Stimulated activated naive CD8-positive, alpha-beta T cell treated with anti-CD3 and anti-CD28 coated beads, Interleukin-15, amount 100 ng/mL, for 72 hours (primary cell): ENCODE results near the gene TMEM161B.
A peak's percentile ranks its signal among the peaks of the same experiment; 100 is the strongest.
"Not testable (repeated sequence)": the region's sequence is repeated elsewhere in the genome, so short reads cannot be mapped to it uniquely, and the experiment has no call there.

ENCODE experiments used
- ATAC-seq: fragments of 150-1000 bp; cut with Tn5 transposase; 2 replicates; pipeline ENCODE4 v1.10.0; 2021; ENCODE audit warnings: mild to moderate bottlenecking, moderate library complexity
- DNase-seq, 2 donors: peaks; one replicate each; pipeline ENCODE4 v3.0.0; 2021 to 2022
- H3K27ac Mint-ChIP-seq, 2 donors: one replicate each; pipeline ENCODE4 v1.8.0; 2022; ENCODE audit warnings: mild to moderate bottlenecking in 2 of 2, mixed read lengths in 2 of 2, moderate library complexity in 2 of 2
- H3K27me3 Mint-ChIP-seq: one replicate; pipeline ENCODE4 v1.8.0; 2022; ENCODE audit warnings: mixed read lengths
- H3K4me1 Mint-ChIP-seq: one replicate; pipeline ENCODE4 v1.8.0; 2022; ENCODE audit warnings: mild to moderate bottlenecking, mixed read lengths
- H3K4me3 Mint-ChIP-seq, 2 donors: one replicate each; pipeline ENCODE4 v1.8.0; 2022; ENCODE audit warnings: mild to moderate bottlenecking in 2 of 2, mixed read lengths in 2 of 2, moderate library complexity in 1 of 2
- H3K9me3 Mint-ChIP-seq, 2 donors: one replicate each; pipeline ENCODE4 v1.8.0; 2022; ENCODE audit warnings: mixed read lengths in 2 of 2

TMEM161B gene

GRCh38 chr5:88268385-88269184 lies at the start of gene TMEM161B:
Gene TMEM161B (minus strand): TSS chr5:88268845. CDS start chr5:88268723, 122 bp downstream.
- H3K27me3 Mint-ChIP-seq: no peaks in the 10 kb centered on the region
- peak within 1 kb of the TSS; percentile 98 to 99 for H3K27ac Mint-ChIP-seq
- H3K4me1 Mint-ChIP-seq: peaks cover 45% of the 10 kb centered on the region
- H3K9me3 Mint-ChIP-seq: peaks cover 0 to 5% of the 10 kb centered on the region in 2 donors
- peak within 1 kb of the TSS; percentile 94 to 96 for H3K4me3 Mint-ChIP-seq
- ATAC-seq (peak; percentile 99), DNase-seq (peak; percentile 91 to 96)

- peaks cover 8% of the 10 kb centered on the region for H3K27me3 Mint-ChIP-seq
- no peak overlapping the region for H3K27ac Mint-ChIP-seq
- ATAC-seq (no peak), DNase-seq (no peak)
- H3K4me1 Mint-ChIP-seq: no peaks in the 10 kb centered on the region
- H3K9me3 Mint-ChIP-seq: peaks cover 22 to 28% of the 10 kb centered on the region in 2 donors
- H3K4me3 Mint-ChIP-seq: no peak overlapping the region
These were observed 35.7 kb upstream of the TMEM161B start for GRCh38 chr5:88304356-88304755.

- Mint-ChIP-seq H3K4me1 (no peaks in the 10 kb centered on the region), H3K27me3 (no peaks in the 10 kb centered on the region), H3K9me3 (no peaks in the 10 kb centered on the region), H3K4me3 (no peak overlapping the region), H3K27ac (no peak overlapping the region)
- ATAC-seq: no peak
- DNase-seq: no peak
These were observed 29.8 kb upstream of the TMEM161B start for GRCh38 chr5:88298425-88298824.

- DNase-seq: no peak
These were observed 22.2 kb upstream of the TMEM161B start for GRCh38 chr5:88290801-88291200.

GRCh38 chr5:88288528-88289197 lies 20.0 kb upstream of the TMEM161B start:
- H3K9me3 Mint-ChIP-seq: no peaks in the 10 kb centered on the region
- no peaks in the 10 kb centered on the region for H3K27me3 Mint-ChIP-seq
- no peak overlapping the region for H3K4me3 Mint-ChIP-seq
- no peaks in the 10 kb centered on the region for H3K4me1 Mint-ChIP-seq
- no peak for ATAC-seq
- no peak overlapping the region for H3K27ac Mint-ChIP-seq
- DNase-seq: no peak

More at GRCh38 chr5:88290801-88291200, 22.2 kb upstream of the TMEM161B start:
- Mint-ChIP-seq H3K9me3 (no peaks in the 10 kb centered on the region), H3K27ac (no peak overlapping the region), H3K4me3 (no peak overlapping the region), H3K27me3 (no peaks in the 10 kb centered on the region), H3K4me1 (no peaks in the 10 kb centered on the region)
- ATAC-seq: no peak

GRCh38 chr5:88287846-88288527 lies 19.3 kb upstream of the TMEM161B start:
- H3K9me3 Mint-ChIP-seq: no peaks in the 10 kb centered on the region
- ATAC-seq: no peak
- H3K27ac Mint-ChIP-seq: no peak overlapping the region
- no peaks in the 10 kb centered on the region for H3K27me3 Mint-ChIP-seq
- no peak for DNase-seq
- H3K4me3 Mint-ChIP-seq: no peak overlapping the region
- no peaks in the 10 kb centered on the region for H3K4me1 Mint-ChIP-seq

GRCh38 chr5:88287302-88287701 lies 18.7 kb upstream of the TMEM161B start:
- no peaks in the 10 kb centered on the region for H3K4me1 Mint-ChIP-seq
- H3K27ac Mint-ChIP-seq: no peak overlapping the region
- DNase-seq: no peak
- ATAC-seq: no peak
- no peak overlapping the region for H3K4me3 Mint-ChIP-seq
- no peaks in the 10 kb centered on the region for H3K9me3 Mint-ChIP-seq
- H3K27me3 Mint-ChIP-seq: no peaks in the 10 kb centered on the region

- no peak for DNase-seq
- Mint-ChIP-seq H3K27me3 (no peaks in the 10 kb centered on the region), H3K4me3 (no peak overlapping the region)
These were observed 15.0 kb upstream of the TMEM161B start for GRCh38 chr5:88283690-88284089.

GRCh38 chr5:88281322-88281721 lies 12.7 kb upstream of the TMEM161B start:
- Mint-ChIP-seq H3K4me1 (peaks cover 6% of the 10 kb centered on the region), H3K4me3 (no peak overlapping the region), H3K9me3 (no peaks in the 10 kb centered on the region), H3K27ac (peak overlapping the region in 1 of 2 donors; percentile 11), H3K27me3 (no peaks in the 10 kb centered on the region)
- ATAC-seq (no peak), DNase-seq (no peak)

More at GRCh38 chr5:88283690-88284089, 15.0 kb upstream of the TMEM161B start:
- Mint-ChIP-seq H3K4me1 (peaks cover 6% of the 10 kb centered on the region), H3K9me3 (no peaks in the 10 kb centered on the region), H3K27ac (no peak overlapping the region)
- ATAC-seq: no peak

- Mint-ChIP-seq H3K27ac (no peak overlapping the region), H3K27me3 (no peaks in the 10 kb centered on the region)
- no peak for DNase-seq
These were observed 10.9 kb upstream of the TMEM161B start for GRCh38 chr5:88279584-88279983.

GRCh38 chr5:88276378-88276777 lies 7.7 kb upstream of the TMEM161B start:
- no peak for DNase-seq
- no peak for ATAC-seq
- no peak overlapping the region for H3K4me3 Mint-ChIP-seq
- H3K9me3 Mint-ChIP-seq: peaks cover 0 to 5% of the 10 kb centered on the region in 2 donors
- no peaks in the 10 kb centered on the region for H3K27me3 Mint-ChIP-seq
- peaks cover 19% of the 10 kb centered on the region for H3K4me1 Mint-ChIP-seq
- no peak overlapping the region for H3K27ac Mint-ChIP-seq

More at GRCh38 chr5:88279584-88279983, 10.9 kb upstream of the TMEM161B start:
- H3K9me3 Mint-ChIP-seq: peaks cover 0 to 5% of the 10 kb centered on the region in 2 donors
- no peak overlapping the region for H3K4me3 Mint-ChIP-seq
- peaks cover 12% of the 10 kb centered on the region for H3K4me1 Mint-ChIP-seq
- no peak for ATAC-seq

GRCh38 chr5:88275581-88275980 lies 6.9 kb upstream of the TMEM161B start:
- H3K27me3 Mint-ChIP-seq: no peaks in the 10 kb centered on the region
- ATAC-seq (no peak), DNase-seq (no peak)
- no peak overlapping the region for H3K27ac Mint-ChIP-seq
- peaks cover 0 to 5% of the 10 kb centered on the region in 2 donors for H3K9me3 Mint-ChIP-seq
- H3K4me3 Mint-ChIP-seq: no peak overlapping the region
- peaks cover 19% of the 10 kb centered on the region for H3K4me1 Mint-ChIP-seq

- Mint-ChIP-seq H3K4me1 (peaks cover 45% of the 10 kb centered on the region), H3K4me3 (peak overlapping the region; percentile 94 to 96), H3K27me3 (no peaks in the 10 kb centered on the region), H3K27ac (peak overlapping the region; percentile 98 to 99), H3K9me3 (peaks cover 0 to 5% of the 10 kb centered on the region in 2 donors)
- DNase-seq: peak; percentile 16
- peak; percentile 14 for ATAC-seq
These were observed 652 bp upstream of the TMEM161B start for GRCh38 chr5:88269222-88269771.

GRCh38 chr5:88264565-88264964 lies 4.1 kb downstream of the TMEM161B start:
- peaks cover 29% of the 10 kb centered on the region for H3K4me1 Mint-ChIP-seq
- not testable (repeated sequence) for H3K27me3 Mint-ChIP-seq, H3K4me3 Mint-ChIP-seq, DNase-seq, H3K27ac Mint-ChIP-seq, H3K9me3 Mint-ChIP-seq, ATAC-seq

- Mint-ChIP-seq H3K4me1 (peaks cover 29% of the 10 kb centered on the region), H3K27me3 (no peaks in the 10 kb centered on the region), H3K4me3 (no peak overlapping the region), H3K27ac (no peak overlapping the region), H3K9me3 (peaks cover 0 to 5% of the 10 kb centered on the region in 2 donors)
- DNase-seq (no peak), ATAC-seq (no peak)
These were observed 5.3 kb downstream of the TMEM161B start for GRCh38 chr5:88263349-88263748.
